HepG2 (cell line): ENCODE data around the gene EXOC7. TPM values are rescaled to one million over a fixed set of nuclear protein-coding genes. Genes with fewer than 3 reads are reported as not detected.
A peak's percentile ranks its signal among the peaks of the same experiment; 100 is the strongest.

Experiments
- ATF6 ChIP-seq: sonication (generic); formaldehyde crosslinking; conservative IDR thresholded peaks from 2 replicates; pipeline ENCODE4 v1.4.0; 2020; ENCODE audit warnings: missing genetic modification reagents
- EP300 ChIP-seq, 3 experiments: sonication (generic) in 1 of 3; formaldehyde crosslinking in 1 of 3; IDR thresholded peaks; 2 replicates each; pipeline versions ENCODE4 v1.5.1 to v1.6.1; 2011 to 2020; ENCODE audit warnings: low read depth in 2 of 3, low read length in 2 of 3, borderline replicate concordance in 1 of 3, improper control_type of control experiment in 1 of 3, mild to moderate bottlenecking in 1 of 3, missing genetic modification reagents in 1 of 3, moderate library complexity in 1 of 3
- GMEB1 ChIP-seq: sonication (generic); formaldehyde crosslinking; IDR thresholded peaks from 2 replicates; pipeline ENCODE4 v1.5.1; 2020; ENCODE audit warnings: missing genetic modification reagents, mild to moderate bottlenecking, borderline replicate concordance
- GTF2F1 ChIP-seq: fragments of 150-350 bp; IDR thresholded peaks from 2 replicates; pipeline ENCODE4 v1.6.1; 2014; ENCODE audit warnings: low read length
- HOXA3 ChIP-seq: sonication (generic); formaldehyde crosslinking; IDR thresholded peaks from 2 replicates; pipeline ENCODE4 v1.5.0; 2020; ENCODE audit warnings: missing genetic modification reagents
- IKZF4 ChIP-seq: sonication (generic); formaldehyde crosslinking; IDR thresholded peaks from 2 replicates; pipeline ENCODE4 v1.5.1; 2020; ENCODE audit warnings: borderline replicate concordance, mild to moderate bottlenecking, low read depth, missing genetic modification reagents; ENCODE audit errors: not compliant biosample characterization
- KLF16 ChIP-seq, 2 experiments: sonication (generic) in 1 of 2; formaldehyde crosslinking in 1 of 2; IDR thresholded peaks; 2 replicates each; pipeline versions ENCODE4 v1.6.1 to v1.8.0; 2016 to 2023; ENCODE audit warnings: missing genetic modification reagents in 2 of 2, missing compliant biosample characterization in 1 of 2
- MAFF ChIP-seq: IDR thresholded peaks from 2 replicates; pipeline ENCODE4 v1.6.1; 2011; ENCODE audit warnings: low read depth, low read length, improper control_type of control experiment
- MXD1 ChIP-seq: sonication (generic); formaldehyde crosslinking; IDR thresholded peaks from 2 replicates; pipeline ENCODE4 v1.4.0; 2020; ENCODE audit warnings: mild to moderate bottlenecking, missing genetic modification reagents
- NR2F2 ChIP-seq: IDR thresholded peaks from 2 replicates; pipeline ENCODE4 v1.6.1; 2012; ENCODE audit warnings: low read depth, inconsistent platforms, borderline replicate concordance
- RFXAP ChIP-seq: sonication (generic); formaldehyde crosslinking; IDR thresholded peaks from 2 replicates; pipeline ENCODE4 v1.4.0; 2020; ENCODE audit warnings: missing genetic modification reagents, borderline replicate concordance
- TCF12 ChIP-seq, 2 experiments: fragments of 450-650 bp in 1 of 2; sonication (generic) in 1 of 2; formaldehyde crosslinking in 1 of 2; IDR thresholded peaks; 2 replicates each; pipeline versions ENCODE4 v1.6.1 to v1.8.0; 2017 to 2022; ENCODE audit warnings: antibody characterized with exemption in 1 of 2, mild to moderate bottlenecking in 1 of 2, missing genetic modification reagents in 1 of 2, moderate library complexity in 1 of 2
- UBTF ChIP-seq: sonication (generic); formaldehyde crosslinking; IDR thresholded peaks from 2 replicates; pipeline ENCODE4 v1.4.0; 2020; ENCODE audit warnings: mild to moderate bottlenecking, missing genetic modification reagents
- ZBTB20 ChIP-seq: sonication (generic); formaldehyde crosslinking; IDR thresholded peaks from 2 replicates; pipeline ENCODE4 v1.8.1; 2023; ENCODE audit warnings: missing genetic modification reagents, low read depth, mild to moderate bottlenecking, borderline replicate concordance
- ZBTB38 ChIP-seq: sonication (generic); formaldehyde crosslinking; IDR thresholded peaks from 2 replicates; pipeline ENCODE4 v1.5.1; 2020; ENCODE audit warnings: mild to moderate bottlenecking, missing genetic modification reagents
- ZNF614 ChIP-seq: IDR thresholded peaks from 2 replicates; pipeline ENCODE4 v1.6.1; 2018; ENCODE audit warnings: missing biosample characterization, missing genetic modification reagents, inconsistent platforms, borderline replicate concordance
- ZNF761 ChIP-seq: sonication (generic); formaldehyde crosslinking; conservative IDR thresholded peaks from 2 replicates; pipeline ENCODE4 v1.4.0; 2020; ENCODE audit warnings: mild to moderate bottlenecking, missing genetic modification reagents
- polyA plus RNA-seq, 8 experiments: library from polyadenylated mRNA; depleted of rRNA in 3 of 8; stranded (reverse) in 7 of 8; unstranded in 1 of 8; fragments of >200 nt; fragmentation: Illumina TruSeq in 4 of 8; extraction: Trizol in 4 of 8; gene quantifications; 2 replicates each; pipeline versions ENCODE4 v1.2.1 to v1.2.3, GENCODE V29; 2011 to 2016; ENCODE audit warnings: low read depth in 4 of 8, missing spikeins in 1 of 8, mixed read lengths in 1 of 8; ENCODE audit not compliant: insufficient read depth in 1 of 8
- total RNA-seq, 5 experiments: library from RNA; depleted of rRNA; stranded (reverse); fragments of >200 nt; fragmentation: Illumina TruSeq; extraction: Trizol; gene quantifications; 2 replicates each; pipeline ENCODE4 v1.2.3, GENCODE V29; 2016; ENCODE audit warnings: low read depth in 1 of 5

EXOC7 gene
- total and polyA plus RNA-seq, 2 of the 13 experiments (the other 11 are each of a cell fraction or from before 2014, with no cell fraction given) = 86.9 to 116 TPM

GRCh38 chr17:76119409-76120371 lies 16.1 kb upstream of the EXOC7 start (continued):
- TF ChIP-seq ATF6 = no peak
- TF ChIP-seq EP300 (IDR thresholded peaks at IDR 0.05; ENCODE audit: low read depth in 2 of 2, low read length in 2 of 2) = peak in 1 of 2 experiments; percentile 75; a peak in 2 of 4 replicates
- TF ChIP-seq EP300 (CRISPR knock-in tag; IDR thresholded peaks at IDR 0.05; ENCODE audit: borderline replicate concordance) = 0 out of 2 replicates have a peak, but pooled peaks have one; percentile 66
- no peak for TF ChIP-seq MAFF
- TF ChIP-seq ZBTB20 (CRISPR knock-in tag) = no peak
- TF ChIP-seq ZNF614 (CRISPR knock-in tag) = no peak
- TF ChIP-seq UBTF = peak; percentile 78
- peak; percentile 53 for TF ChIP-seq IKZF4 (CRISPR knock-in tag)
- TF ChIP-seq MXD1 (CRISPR knock-in tag) = 0 out of 2 replicates have a peak, but pooled peaks have one; percentile 39
- no peak for TF ChIP-seq GMEB1 (CRISPR knock-in tag)
- TF ChIP-seq RFXAP (CRISPR knock-in tag) = no peak
- TF ChIP-seq ZBTB38 (CRISPR knock-in tag) = no peak
- peak; percentile 73; the same call in 1 of the 2 replicates for TF ChIP-seq NR2F2
- peak; percentile 35; the same call in 1 of the 2 replicates for TF ChIP-seq HOXA3 (CRISPR knock-in tag)
- TF ChIP-seq GTF2F1 = no peak
- TF ChIP-seq KLF16 (CRISPR knock-in tag; IDR thresholded peaks at IDR 0.05) = 0 out of 4 replicates have a peak, but pooled peaks of 1 of the 2 experiments have one; percentile 43
- no peak for TF ChIP-seq ZNF761 (CRISPR knock-in tag)
- no peak for TF ChIP-seq TCF12 (IDR thresholded peaks at IDR 0.05)
- 0 out of 2 replicates have a peak, but pooled peaks have one; percentile 18 for TF ChIP-seq TCF12 (CRISPR knock-in tag; IDR thresholded peaks at IDR 0.05)
